NCI-H2081 (cell line): ENCODE data around the gene FILIP1L.
"Not testable (repeated sequence)": the region's sequence is repeated elsewhere in the genome, so short reads cannot be mapped to it uniquely, and the experiment has no call there.

Experiments used
- DNase-seq, 2 experiments: peaks; one replicate each; lab custom pipeline; 2025; lab: John Stamatoyannopoulos, UW

Gene FILIP1L

GRCh38 chr3:100075196-100075595, 39.1 kb downstream of the FILIP1L start:
- no peak for DNase-seq

- DNase-seq, result no peak
Observed at GRCh38 chr3:100073714-100074307, 40.5 kb downstream of the FILIP1L start.

- no peak for DNase-seq
Observed at GRCh38 chr3:100073049-100073713, 41.1 kb downstream of the FILIP1L start.

GRCh38 chr3:100072326-100073048, 41.8 kb downstream of the FILIP1L start:
- no peak for DNase-seq

GRCh38 chr3:100069472-100069871, 44.8 kb downstream of the FILIP1L start:
- DNase-seq, result no peak

- peak; percentile 72 to 79 for DNase-seq
Observed at GRCh38 chr3:100068826-100069225, 45.5 kb downstream of the FILIP1L start.

GRCh38 chr3:100067589-100067988, 46.7 kb downstream of the FILIP1L start:
- no peak for DNase-seq

- no peak for DNase-seq
Observed at GRCh38 chr3:100063929-100064461, 50.3 kb downstream of the FILIP1L start.

GRCh38 chr3:100062665-100063064, 51.6 kb downstream of the FILIP1L start:
- no peak for DNase-seq

GRCh38 chr3:100060685-100061484, 53.4 kb downstream of the FILIP1L start:
- DNase-seq, result no peak

- no peak for DNase-seq
Observed at GRCh38 chr3:100059472-100059871, 54.8 kb downstream of the FILIP1L start.

- no peak for DNase-seq
Observed at GRCh38 chr3:100057716-100058575, 56.4 kb downstream of the FILIP1L start.

- no peak for DNase-seq
Observed at GRCh38 chr3:100053951-100054620, 60.2 kb downstream of the FILIP1L start.

GRCh38 chr3:100051513-100051912, 62.8 kb downstream of the FILIP1L start:
- DNase-seq, result not testable (repeated sequence)

GRCh38 chr3:100048248-100048647, 66.1 kb downstream of the FILIP1L start:
- no peak for DNase-seq

GRCh38 chr3:100047455-100048141, 66.7 kb downstream of the FILIP1L start:
- no peak for DNase-seq

GRCh38 chr3:100046986-100047385, 67.3 kb downstream of the FILIP1L start:
- no peak for DNase-seq

GRCh38 chr3:100045696-100046095, 68.6 kb downstream of the FILIP1L start:
- no peak for DNase-seq

GRCh38 chr3:100044369-100044768, 69.9 kb downstream of the FILIP1L start:
- no peak for DNase-seq

- no peak for DNase-seq
Observed at GRCh38 chr3:100043271-100043670, 71.0 kb downstream of the FILIP1L start.
